ENCODE results near the gene MTR.
A peak's percentile ranks its signal among the peaks of the same experiment; 100 is the strongest.

The MTR gene

DNA sequence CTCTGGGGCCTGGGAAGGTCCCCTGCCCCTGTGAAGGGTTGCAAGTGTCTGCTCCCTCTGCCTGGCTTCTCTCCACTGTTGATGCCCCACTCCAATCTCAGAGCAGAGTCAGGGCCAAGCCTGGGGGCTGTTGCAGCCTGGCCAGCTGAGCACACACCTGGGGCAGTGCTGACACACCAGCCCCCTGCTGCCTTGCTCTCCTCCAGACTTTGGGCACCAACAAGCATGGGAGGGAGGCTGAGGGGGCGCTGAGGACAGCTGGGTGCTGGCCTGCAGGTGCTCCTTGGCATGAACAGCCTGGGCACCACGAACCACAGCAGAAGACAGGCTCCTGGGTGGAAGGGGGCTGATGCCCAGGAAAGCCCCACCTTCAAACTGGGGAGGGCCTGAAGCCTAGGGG, 9.6 kb upstream of the MTR start:
- no peak for DNase-seq

DNA sequence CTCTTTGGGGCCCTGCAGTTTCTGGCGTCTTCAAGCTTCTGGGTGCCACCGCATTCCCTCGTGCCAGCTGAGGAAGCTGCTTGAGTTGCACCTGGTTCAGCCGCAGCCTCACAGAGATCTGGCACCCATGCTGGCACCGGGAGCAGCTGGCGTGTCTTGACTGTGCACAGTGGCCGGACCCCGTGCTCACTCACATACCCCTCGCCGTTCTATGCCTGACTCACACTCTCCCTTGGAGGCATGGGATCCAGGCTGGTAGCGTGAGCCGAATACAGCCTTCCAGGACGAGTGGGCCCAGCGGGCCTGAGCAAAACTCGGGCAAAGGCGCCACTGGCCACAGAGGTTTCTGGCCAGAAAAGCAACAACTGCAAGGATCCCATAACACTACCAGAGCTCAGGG, 8.6 kb upstream of the MTR start:
- DNase-seq, result no peak

DNA sequence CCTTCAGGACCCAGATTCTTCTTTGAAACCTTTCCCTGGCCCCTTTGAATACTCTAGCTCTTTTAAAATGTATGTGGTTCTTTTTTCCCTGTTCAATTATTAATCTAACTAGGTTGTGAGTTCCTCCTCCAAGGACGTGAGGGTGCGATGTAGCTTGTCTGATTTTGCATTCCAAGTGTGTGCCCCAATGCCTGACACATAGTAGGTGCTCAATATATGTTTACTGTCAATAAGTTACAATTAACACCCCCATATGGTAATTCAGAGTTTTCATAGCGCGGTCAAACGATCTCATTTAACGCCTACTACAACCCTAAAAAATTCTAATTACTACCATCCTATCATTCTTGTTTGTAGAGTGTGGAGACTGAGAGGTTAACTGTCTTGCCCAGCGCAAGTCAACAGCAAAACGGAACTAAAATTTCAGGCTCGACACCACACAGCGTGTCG, 482 bp upstream of the MTR start:
- no peak for DNase-seq

GRCh38 chr1:236795757-236796667, 920 bp downstream of the MTR start:
- peak in 1 of 4 experiments; percentile 60 for DNase-seq

- no peak for DNase-seq
Measured at GRCh38 chr1:236799001-236799400, 3.9 kb downstream of the MTR start.

DNA sequence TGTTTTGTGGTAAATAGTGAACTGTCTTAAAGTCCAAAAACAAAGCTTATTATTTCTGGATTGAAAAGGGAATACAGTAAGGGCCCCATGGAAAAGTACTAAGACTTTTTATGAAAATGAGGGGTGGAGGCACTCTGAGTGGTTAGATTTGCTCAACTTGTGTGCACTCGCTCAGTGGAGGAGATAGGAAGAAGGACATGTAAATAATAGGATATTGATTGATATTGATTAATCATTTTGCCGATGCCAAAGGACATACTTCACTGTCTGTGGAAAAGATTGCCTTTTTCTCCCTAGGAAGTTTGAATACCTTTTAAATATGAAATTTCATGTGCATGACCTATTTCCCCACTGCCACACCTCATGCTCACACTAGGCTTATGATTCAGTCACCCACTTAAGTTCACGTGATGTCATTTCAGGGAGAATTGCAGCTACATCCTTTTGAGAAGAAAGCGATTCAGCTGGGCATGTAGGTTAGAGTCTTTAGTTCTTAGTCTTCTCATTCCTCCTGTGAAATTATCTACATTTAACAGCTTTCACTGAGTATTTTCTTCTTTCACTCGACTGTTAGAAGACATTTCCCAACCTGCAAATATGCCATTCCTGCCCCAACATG, 5.0 kb downstream of the MTR start:
- no peak for DNase-seq

DNA sequence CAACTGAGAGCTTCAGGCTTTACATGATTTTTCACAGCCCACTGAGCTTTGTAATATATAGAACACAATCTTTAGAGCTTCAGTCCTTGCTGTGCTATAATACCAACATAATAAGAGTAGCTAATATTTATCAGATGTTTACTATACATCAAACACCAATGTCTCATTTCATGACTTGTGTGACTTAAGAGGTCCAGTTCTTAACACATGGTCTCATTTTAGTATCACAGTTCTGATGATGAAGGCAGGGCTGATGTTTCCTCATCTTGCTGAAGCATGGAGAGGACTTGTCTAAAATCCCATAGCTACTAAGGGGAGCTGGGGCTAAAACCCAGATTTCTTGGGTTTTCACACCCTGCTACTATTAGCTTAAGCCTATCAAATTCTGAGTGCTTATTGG, 5.5 kb downstream of the MTR start:
- DNase-seq, result no peak

DNA sequence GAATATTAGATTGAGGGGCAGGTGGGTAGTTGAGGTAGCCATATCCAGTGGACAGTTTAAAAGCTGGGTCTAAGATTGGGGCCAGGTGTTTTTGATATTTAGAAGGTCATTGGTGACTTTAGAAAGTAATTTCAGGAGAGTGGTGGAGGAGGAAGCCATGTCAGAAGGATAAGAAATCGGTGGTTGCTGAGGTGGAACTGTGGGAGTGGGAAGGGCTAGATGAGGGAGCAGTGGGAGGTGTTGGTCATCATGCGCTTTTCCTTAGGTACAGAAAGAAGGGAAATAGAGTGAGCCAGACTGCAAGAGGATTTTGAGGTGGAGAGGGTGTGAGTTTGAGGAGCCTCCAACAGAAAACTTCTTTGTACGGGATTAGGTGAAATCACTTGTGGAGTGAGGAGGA, 7.2 kb downstream of the MTR start:
- DNase-seq, result no peak

DNA sequence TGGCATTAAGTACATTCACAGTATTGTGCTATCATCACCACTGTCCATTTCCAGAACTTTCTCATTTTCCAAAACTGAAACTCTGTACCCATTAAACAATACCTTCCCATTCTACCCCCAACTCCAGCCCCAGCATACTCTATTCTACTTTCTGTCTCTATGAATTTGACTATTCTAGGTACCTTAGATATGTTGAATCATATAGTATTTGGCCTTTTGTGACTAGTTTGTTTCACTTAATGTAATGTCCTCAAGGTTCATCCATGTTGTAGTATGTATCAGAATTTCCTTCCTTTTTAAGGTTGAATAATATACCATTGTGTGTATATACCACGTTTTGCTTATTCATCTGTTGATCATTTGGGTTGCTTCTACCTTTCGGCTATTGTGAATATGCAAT, 11.5 kb downstream of the MTR start:
- no peak for DNase-seq

DNA sequence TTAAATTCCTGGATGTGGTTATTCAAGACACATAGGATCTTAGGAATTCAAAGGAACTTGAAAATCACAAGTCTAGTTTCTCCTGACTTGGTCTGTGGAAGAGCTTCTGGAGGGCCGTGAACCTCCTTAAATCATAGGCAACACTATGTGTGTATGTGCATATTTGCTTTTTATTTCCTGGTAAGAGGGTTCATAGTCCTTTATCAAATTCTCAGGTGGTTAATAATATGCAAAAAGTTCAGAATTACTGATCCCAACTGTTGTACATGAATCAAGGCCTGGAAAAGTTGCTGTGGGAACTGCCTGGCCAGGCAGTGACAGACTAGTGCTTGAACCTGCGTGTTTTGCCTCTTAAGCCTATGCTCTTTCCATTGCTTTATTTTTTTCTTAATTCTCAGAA, 12.9 kb downstream of the MTR start:
- no peak for DNase-seq

DNA sequence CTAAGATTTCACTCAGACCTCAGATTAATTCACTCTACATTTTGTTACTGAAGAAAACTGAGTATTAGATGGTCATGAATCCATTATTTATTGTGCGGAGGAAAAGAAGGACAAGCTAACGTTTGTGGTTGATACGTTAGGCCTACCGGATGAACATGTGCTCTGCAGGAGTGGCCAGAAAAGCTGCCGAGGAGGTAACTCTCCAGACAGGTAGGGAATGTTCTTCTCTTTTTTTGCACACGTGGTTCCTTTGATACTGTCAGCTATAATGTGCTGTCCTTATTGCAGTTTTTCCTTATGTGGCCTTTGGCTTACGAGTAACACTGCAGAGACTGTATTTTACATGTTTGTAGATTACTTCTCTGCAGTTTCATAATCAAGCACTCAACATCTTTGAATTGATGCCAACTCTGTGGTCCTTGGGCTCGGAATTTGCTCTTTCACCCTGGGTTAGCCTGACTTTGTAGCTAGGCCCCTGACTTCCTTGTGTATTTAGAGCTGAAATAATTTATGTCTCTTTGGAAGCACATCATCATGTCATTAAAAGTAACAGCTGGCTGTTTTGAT, 13.6 kb downstream of the MTR start:
- no peak for DNase-seq

DNA sequence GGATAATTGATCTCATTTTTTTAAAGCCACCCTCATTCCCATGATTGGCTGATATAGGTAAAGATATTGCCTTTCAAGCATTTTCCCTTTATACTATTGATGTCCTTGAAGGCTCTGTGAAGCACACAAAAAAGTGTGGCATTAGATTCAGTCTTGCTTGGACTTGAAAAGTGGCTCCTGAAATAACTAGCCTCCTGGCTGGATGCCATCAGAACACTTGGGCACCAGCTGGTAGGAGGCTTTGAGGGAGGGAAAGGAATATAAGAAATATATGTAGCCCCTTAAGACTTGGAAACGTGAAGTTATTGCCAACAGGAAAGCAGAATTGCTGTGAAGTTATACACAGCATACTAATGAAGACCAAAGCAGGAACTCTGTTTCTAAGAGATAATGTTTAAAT, 14.1 kb downstream of the MTR start:
- DNase-seq, result no peak

- DNase-seq, result no peak
Measured at GRCh38 chr1:236810018-236810417, 14.9 kb downstream of the MTR start.

DNA sequence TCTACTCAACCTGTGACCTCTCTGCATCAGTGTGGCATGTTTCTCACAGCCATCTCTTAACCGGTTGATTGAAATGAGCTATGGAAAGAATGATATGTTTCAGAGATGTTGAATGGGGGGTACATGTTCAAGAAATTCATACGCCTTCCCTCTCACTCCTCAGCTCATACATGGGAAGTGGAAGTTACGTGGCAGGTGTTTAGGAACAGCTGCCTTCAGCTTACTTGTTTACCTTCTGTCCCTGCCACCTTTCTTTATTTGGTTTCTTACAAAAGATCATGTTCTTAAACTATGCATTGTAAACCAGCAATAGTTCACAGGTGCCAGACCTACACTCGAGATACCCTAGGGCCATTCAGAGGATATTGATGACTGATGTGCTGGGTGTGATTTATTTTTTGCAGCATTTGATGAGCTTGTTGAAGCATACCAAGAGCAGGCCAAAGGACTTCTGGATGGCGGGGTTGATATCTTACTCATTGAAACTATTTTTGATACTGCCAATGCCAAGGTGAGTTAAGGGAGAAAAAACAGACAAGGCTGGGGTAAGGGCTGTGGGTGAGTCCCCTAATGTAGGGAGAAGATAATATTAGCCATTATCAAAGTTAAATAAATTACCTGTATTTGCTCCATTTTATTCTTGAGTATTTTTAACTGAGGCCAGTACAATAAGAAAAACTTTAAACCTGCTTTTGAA, 17.4 kb downstream of the MTR start:
- no peak for DNase-seq

DNA sequence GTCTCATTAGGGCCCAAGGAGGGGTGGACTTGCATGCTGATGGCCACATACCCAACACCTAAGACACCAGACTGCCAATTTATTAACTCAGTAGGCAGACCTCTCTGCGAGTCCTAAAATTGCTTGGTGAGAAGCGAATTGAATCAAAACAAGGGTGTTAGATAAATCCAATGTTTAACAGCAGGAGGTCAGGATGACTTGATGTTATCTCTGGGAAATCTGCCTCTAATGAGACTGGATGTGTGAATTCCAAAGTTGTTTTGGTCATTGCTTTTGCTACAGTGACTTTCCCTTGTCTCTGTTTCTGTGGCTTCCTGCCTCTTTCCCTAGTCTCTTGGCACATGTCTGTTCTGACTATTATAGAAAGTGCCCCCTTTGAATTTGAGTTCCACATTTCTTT, 20.8 kb downstream of the MTR start:
- DNase-seq, result no peak

DNA sequence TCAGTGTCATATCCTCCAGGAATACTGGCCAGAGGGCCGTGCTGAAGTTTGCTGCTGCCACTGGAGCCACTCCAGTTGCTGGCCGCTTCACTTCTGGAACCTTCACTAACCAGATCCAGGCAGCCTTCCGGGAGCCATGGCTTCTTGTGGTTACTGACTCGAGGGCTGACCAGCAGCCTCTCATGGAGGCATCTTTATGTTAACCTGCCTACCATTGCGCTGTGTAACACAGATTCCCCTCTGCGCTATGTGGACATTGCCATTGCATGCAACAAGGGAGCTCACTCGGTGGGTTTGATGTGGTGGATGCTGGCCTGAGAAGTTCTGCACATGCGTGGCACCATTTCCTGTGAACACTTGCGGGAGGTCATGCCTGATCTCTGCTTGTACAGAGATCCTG, 24.8 kb downstream of the MTR start:
- no peak for DNase-seq

GRCh38 chr1:236821091-236821627, 26.1 kb downstream of the MTR start:
- no peak for DNase-seq

GRCh38 chr1:236823559-236823958, 28.5 kb downstream of the MTR start:
- DNase-seq, result no peak

- DNase-seq, result no peak
Measured at GRCh38 chr1:236829085-236829484, 34.0 kb downstream of the MTR start.

DNA sequence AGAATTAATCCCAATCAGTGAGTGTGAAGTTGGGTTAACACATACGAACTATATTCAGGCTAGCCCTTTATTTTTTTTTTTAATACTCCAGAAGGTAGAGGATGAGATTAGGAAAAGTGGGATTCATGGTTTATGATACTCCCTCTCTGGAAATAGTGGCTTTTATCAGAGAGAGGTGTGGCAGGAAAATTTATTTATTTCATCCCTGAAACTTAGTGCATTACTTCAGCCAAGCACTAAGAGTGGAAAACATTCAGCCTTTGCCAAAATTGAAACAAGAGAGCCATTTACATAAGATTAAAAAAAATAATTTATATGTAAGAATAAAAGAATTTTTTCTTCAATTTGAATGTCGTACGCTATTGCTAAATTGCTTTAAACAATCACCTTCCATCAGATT, 35.0 kb downstream of the MTR start:
- DNase-seq, result no peak

- no peak for DNase-seq
Measured at GRCh38 chr1:236830560-236830959, 35.5 kb downstream of the MTR start.

GRCh38 chr1:236833575-236833974, 38.5 kb downstream of the MTR start:
- no peak for DNase-seq

- no peak for DNase-seq
Measured at GRCh38 chr1:236834876-236835275, 39.8 kb downstream of the MTR start.

All from activated naive CD4-positive, alpha-beta T cell (primary cell).